ENCODE results near the gene PLCB1.

PLCB1 gene

GRCh38 chr20:8421981-8422380, 289.9 kb downstream of the PLCB1 start:
- TF ChIP-seq, protein P1, sequence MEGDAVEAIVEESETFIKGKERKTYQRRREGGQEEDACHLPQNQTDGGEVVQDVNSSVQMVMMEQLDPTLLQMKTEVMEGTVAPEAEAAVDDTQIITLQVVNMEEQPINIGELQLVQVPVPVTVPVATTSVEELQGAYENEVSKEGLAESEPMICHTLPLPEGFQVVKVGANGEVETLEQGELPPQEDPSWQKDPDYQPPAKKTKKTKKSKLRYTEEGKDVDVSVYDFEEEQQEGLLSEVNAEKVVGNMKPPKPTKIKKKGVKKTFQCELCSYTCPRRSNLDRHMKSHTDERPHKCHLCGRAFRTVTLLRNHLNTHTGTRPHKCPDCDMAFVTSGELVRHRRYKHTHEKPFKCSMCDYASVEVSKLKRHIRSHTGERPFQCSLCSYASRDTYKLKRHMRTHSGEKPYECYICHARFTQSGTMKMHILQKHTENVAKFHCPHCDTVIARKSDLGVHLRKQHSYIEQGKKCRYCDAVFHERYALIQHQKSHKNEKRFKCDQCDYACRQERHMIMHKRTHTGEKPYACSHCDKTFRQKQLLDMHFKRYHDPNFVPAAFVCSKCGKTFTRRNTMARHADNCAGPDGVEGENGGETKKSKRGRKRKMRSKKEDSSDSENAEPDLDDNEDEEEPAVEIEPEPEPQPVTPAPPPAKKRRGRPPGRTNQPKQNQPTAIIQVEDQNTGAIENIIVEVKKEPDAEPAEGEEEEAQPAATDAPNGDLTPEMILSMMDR (IDR thresholded peaks at IDR 0.05; ENCODE audit: extremely low read depth, missing control alignments): no peak
- DNase-seq (ENCODE audit: low spot score): no peak

GRCh38 chr20:8423482-8423881, 291.4 kb downstream of the PLCB1 start:
- TF ChIP-seq, protein P1 (IDR thresholded peaks at IDR 0.05; ENCODE audit: extremely low read depth, missing control alignments): no peak

GRCh38 chr20:8424010-8424409, 291.9 kb downstream of the PLCB1 start:
- no peak for DNase-seq (ENCODE audit: low spot score)
- TF ChIP-seq, protein P1 (IDR thresholded peaks at IDR 0.05; ENCODE audit: extremely low read depth, missing control alignments): no peak

More at GRCh38 chr20:8423482-8423881, 291.4 kb downstream of the PLCB1 start:
- no peak for DNase-seq (ENCODE audit: low spot score)

GRCh38 chr20:8425016-8425415, 292.9 kb downstream of the PLCB1 start:
- DNase-seq (ENCODE audit: low spot score): no peak
- TF ChIP-seq, protein P1 (IDR thresholded peaks at IDR 0.05; ENCODE audit: extremely low read depth, missing control alignments): no peak

DNA sequence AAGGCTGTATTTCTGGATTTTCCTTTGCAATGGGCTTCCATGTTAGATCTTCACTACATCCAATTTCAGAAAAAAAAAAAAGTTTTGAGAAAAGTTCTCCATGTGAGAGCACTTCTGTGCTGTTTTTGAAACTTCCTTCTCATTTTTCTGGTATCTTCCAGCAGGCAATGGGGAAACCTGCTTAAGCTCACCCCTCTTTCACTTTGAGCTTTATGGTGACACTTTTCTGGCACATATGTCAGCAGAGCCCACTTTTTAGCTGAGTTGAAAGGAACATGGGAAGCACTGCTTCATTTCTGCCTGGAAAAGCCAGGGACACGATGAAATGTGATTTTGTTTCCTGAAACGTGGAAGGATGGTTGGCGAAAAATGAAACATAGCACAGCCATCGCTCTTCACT, 293.7 kb downstream of the PLCB1 start:
- DNase-seq (ENCODE audit: low spot score): no peak
- TF ChIP-seq, protein P1 (IDR thresholded peaks at IDR 0.05; ENCODE audit: extremely low read depth, missing control alignments): no peak

- TF ChIP-seq, protein P1 (IDR thresholded peaks at IDR 0.05; ENCODE audit: extremely low read depth, missing control alignments): no peak
- no peak for DNase-seq (ENCODE audit: low spot score)
These were observed 295.5 kb downstream of the PLCB1 start for GRCh38 chr20:8427419-8428040.

DNA sequence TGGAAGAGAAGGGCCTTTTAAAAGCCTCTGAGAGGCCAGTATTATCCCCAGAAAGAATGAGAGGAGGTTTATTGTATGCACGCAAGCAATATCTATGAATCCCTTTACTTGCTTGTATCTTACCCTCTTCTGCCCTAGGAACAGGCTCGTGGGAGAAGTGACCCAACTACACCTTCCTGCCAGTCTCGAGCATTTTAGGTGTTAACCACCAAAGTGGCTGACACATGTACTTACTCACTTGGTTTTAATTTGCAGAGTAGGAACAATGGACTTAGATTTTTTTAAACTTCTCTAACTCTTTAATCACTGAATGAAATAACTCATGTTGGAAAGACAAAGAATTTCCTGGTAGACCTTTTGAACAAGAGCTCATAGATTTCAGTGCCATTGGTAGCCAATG, 296.9 kb downstream of the PLCB1 start:
- TF ChIP-seq, protein P1 (IDR thresholded peaks at IDR 0.05; ENCODE audit: extremely low read depth, missing control alignments): no peak
- no peak for DNase-seq (ENCODE audit: low spot score)

Data from GM20000 (cell line).